Measurements from ENCODE around the gene RMRP.

GRCh38 chr9:35669331-35670145, 11.7 kb upstream of the RMRP start:
- no peak for TF ChIP-seq POLR2A (IDR thresholded peaks at IDR 0.05)
- TF ChIP-seq CTCF (IDR thresholded peaks at IDR 0.05): no peak
- no peak for TF ChIP-seq EP300 (IDR thresholded peaks at IDR 0.05)
